PC-3 (cell line): ENCODE data around the gene FAM174B. TPM values are rescaled to one million over a fixed set of nuclear protein-coding genes. Genes with fewer than 3 reads are reported as not detected.

Experiments
- ATAC-seq: fragments of 200-7000 bp; cut with Tn5 transposase; 2 replicates; pipeline ENCODE4 v1.9.1; 2020; ENCODE audit warnings: mild to moderate bottlenecking, moderate library complexity
- BruUV-seq: library from RNA; stranded (reverse); fragments of 400-500 nt; replicated peaks from 2 replicates; lab custom pipeline; 2021; lab: Mats Ljungman, UMichigan
- CTCF ChIA-PET: fragments of 300-600 bp; sonication (Branson Sonifier 250); formaldehyde crosslinking; loops from one replicate; lab custom pipeline; 2022; ENCODE audit warnings: antibody characterized with exemption; lab: Charles Lee
- POLR2A ChIA-PET: fragments of 300-600 bp; sonication (Branson Sonifier 250); formaldehyde crosslinking; loops from one replicate; lab custom pipeline; 2022; ENCODE audit warnings: antibody characterized with exemption; ENCODE audit not compliant: unreplicated experiment; lab: Charles Lee
- DNase-seq: peaks from one replicate; pipeline ENCODE4 v3.0.0-alpha.2; 2015
- H2AFZ ChIP-seq: fragments of 300-600 bp; sonication (generic); 2 replicates; pipeline ENCODE4 v1.6.0; 2016; ENCODE audit warnings: antibody characterized with exemption, low read length
- H3F3A ChIP-seq: fragments of 300-600 bp; sonication (generic); one replicate; pipeline ENCODE4 v1.6.0; 2017; ENCODE audit warnings: antibody characterized with exemption, low read length, control low read depth, mild to moderate bottlenecking; ENCODE audit not compliant: unreplicated experiment
- H3K27ac ChIP-seq: fragments of 300-600 bp; sonication (generic); 2 replicates; pipeline ENCODE4 v1.5.1; 2016; ENCODE audit warnings: mild to moderate bottlenecking, low read length
- H3K27me3 ChIP-seq: fragments of 300-600 bp; sonication (generic); 2 replicates; pipeline ENCODE4 v1.6.1; 2016; ENCODE audit warnings: low read length, mixed read lengths
- H3K36me3 ChIP-seq: fragments of 300-600 bp; sonication (generic); 2 replicates; pipeline ENCODE4 v1.6.1; 2016; ENCODE audit warnings: low read depth, mixed run types, low read length, mixed read lengths
- H3K4me1 ChIP-seq: fragments of 300-600 bp; sonication (generic); 2 replicates; pipeline ENCODE4 v1.5.1; 2016; ENCODE audit warnings: low read length; ENCODE audit not compliant: insufficient read depth
- H3K4me2 ChIP-seq: fragments of 300-600 bp; sonication (generic); 2 replicates; pipeline ENCODE4 v1.6.0; 2016; ENCODE audit warnings: low read length
- H3K4me3 ChIP-seq: fragments of 300-600 bp; sonication (generic); 2 replicates; pipeline ENCODE4 v1.5.1; 2016; ENCODE audit warnings: mild to moderate bottlenecking, low read length, mixed read lengths
- H3K79me2 ChIP-seq: fragments of 300-600 bp; sonication (generic); 2 replicates; pipeline ENCODE4 v1.6.1; 2017; ENCODE audit warnings: low read length, mixed read lengths
- H3K9ac ChIP-seq: fragments of 300-600 bp; sonication (generic); 2 replicates; pipeline ENCODE4 v1.6.0; 2016; ENCODE audit warnings: mild to moderate bottlenecking, low read length
- H3K9me2 ChIP-seq: fragments of 300-600 bp; sonication (generic); replicated peaks from 2 replicates; pipeline ENCODE4 v1.6.1; 2016; ENCODE audit warnings: mixed run types, low read length, mixed read lengths
- H3K9me3 ChIP-seq: fragments of 300-600 bp; sonication (generic); 2 replicates; pipeline ENCODE4 v1.6.1; 2016; ENCODE audit warnings: low read length, mixed read lengths
- H4K20me1 ChIP-seq: fragments of 300-600 bp; sonication (generic); 2 replicates; pipeline ENCODE4 v1.6.1; 2016; ENCODE audit warnings: low read length, mixed read lengths
- EZH2 ChIP-seq: fragments of 300-600 bp; sonication (generic); IDR thresholded peaks from one replicate; pipeline ENCODE4 v1.6.1; 2017; ENCODE audit warnings: antibody characterized with exemption, mild to moderate bottlenecking, low read length; ENCODE audit not compliant: unreplicated experiment
- EZH2phosphoT487 ChIP-seq: fragments of 300-600 bp; sonication (generic); IDR thresholded peaks from 2 replicates; pipeline ENCODE4 v1.6.1; 2018; ENCODE audit warnings: mild to moderate bottlenecking, antibody characterized with exemption, low read length, borderline replicate concordance
- intact Hi-C: fragments of 100-400 bp; cut with micrococcal nuclease; formaldehyde crosslinking; loops from 2 replicates; pipeline ENCODE4 v1.9.0; 2023
- total RNA-seq: library from RNA; depleted of rRNA; stranded (reverse); fragments of >200 nt; gene quantifications from 2 replicates; pipeline ENCODE4 v1.2.3, GENCODE V29; 2014
- TF ChIP-seq, protein P1 (sequence below): fragments of 300-600 bp; sonication (generic); conservative IDR thresholded peaks from 2 replicates; pipeline ENCODE4 v1.5.1; 2017; ENCODE audit warnings: antibody characterized with exemption, low read depth, mild to moderate bottlenecking, low read length

Gene FAM174B
- total RNA-seq, 1 experiment from 2014 or later: 9.6 TPM

DNA sequence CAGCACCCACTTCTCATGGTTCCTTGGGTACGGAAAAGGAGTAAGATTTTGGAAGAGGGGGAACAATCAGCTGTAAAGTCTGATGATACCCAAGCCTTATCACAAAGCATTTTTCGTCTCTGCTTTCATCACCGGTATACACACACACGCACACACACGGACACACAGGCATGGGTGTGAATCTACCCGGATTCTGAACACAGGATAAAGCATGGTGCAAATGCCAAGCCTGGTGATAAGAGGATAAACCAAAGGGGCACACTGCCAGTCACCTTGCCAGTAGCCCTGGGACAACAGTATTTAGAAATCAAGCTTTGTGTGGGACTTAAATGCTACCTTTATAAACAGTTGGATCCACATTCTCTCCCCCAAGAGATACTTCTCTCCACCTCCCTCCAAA lies 22.2 kb downstream of the FAM174B start:
- no peaks in the 10 kb centered on the region for H3K36me3 ChIP-seq
- H3K4me3 ChIP-seq: no peak overlapping the region
- CTCF ChIA-PET: no interaction called here
- H3K4me1 ChIP-seq: peaks cover 34% of the 10 kb centered on the region
- H3K27me3 ChIP-seq: no peaks in the 10 kb centered on the region
- no peaks in the 10 kb centered on the region for H3K9me3 ChIP-seq
- POLR2A ChIA-PET: no interaction called here
- H3K27ac ChIP-seq: no peak overlapping the region
- H3K79me2 ChIP-seq: peaks cover 45% of the 10 kb centered on the region
- TF ChIP-seq EZH2phosphoT487: no peak
- TF ChIP-seq, protein P1, sequence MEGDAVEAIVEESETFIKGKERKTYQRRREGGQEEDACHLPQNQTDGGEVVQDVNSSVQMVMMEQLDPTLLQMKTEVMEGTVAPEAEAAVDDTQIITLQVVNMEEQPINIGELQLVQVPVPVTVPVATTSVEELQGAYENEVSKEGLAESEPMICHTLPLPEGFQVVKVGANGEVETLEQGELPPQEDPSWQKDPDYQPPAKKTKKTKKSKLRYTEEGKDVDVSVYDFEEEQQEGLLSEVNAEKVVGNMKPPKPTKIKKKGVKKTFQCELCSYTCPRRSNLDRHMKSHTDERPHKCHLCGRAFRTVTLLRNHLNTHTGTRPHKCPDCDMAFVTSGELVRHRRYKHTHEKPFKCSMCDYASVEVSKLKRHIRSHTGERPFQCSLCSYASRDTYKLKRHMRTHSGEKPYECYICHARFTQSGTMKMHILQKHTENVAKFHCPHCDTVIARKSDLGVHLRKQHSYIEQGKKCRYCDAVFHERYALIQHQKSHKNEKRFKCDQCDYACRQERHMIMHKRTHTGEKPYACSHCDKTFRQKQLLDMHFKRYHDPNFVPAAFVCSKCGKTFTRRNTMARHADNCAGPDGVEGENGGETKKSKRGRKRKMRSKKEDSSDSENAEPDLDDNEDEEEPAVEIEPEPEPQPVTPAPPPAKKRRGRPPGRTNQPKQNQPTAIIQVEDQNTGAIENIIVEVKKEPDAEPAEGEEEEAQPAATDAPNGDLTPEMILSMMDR: no peak
- no peak for TF ChIP-seq EZH2
- no peaks in the 10 kb centered on the region for H3F3A ChIP-seq
- intact Hi-C loops: no loop called here
- DNase-seq (no peak), ATAC-seq (no peak)
- BruUV-seq: no TSS peak
- H2AFZ ChIP-seq: no peak overlapping the region
- H3K9ac ChIP-seq: no peak overlapping the region
- no peaks in the 10 kb centered on the region for H4K20me1 ChIP-seq
- H3K9me2 ChIP-seq: no peaks in the 10 kb centered on the region
- no peak overlapping the region for H3K4me2 ChIP-seq

DNA sequence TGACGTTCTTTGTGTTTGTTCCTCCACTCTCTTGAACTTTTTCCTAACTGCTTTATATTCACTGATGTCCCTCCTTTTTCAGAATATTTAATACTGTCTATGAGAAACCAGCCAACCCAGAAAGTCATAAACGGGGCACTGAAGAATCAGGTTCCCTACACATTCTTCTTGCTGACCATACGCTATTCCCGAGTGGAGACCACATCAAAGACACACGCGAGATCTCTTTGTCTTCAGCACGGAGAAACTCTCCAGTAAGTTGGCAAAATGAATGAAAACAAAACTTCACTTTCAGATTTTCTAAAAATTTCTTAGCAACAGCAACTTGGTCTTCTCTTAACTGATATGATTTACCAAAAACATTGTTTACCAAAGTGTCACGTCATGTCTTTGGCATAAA lies 22.6 kb downstream of the FAM174B start:
- CTCF ChIA-PET: no interaction called here
- H3K27ac ChIP-seq: no peak overlapping the region

DNA sequence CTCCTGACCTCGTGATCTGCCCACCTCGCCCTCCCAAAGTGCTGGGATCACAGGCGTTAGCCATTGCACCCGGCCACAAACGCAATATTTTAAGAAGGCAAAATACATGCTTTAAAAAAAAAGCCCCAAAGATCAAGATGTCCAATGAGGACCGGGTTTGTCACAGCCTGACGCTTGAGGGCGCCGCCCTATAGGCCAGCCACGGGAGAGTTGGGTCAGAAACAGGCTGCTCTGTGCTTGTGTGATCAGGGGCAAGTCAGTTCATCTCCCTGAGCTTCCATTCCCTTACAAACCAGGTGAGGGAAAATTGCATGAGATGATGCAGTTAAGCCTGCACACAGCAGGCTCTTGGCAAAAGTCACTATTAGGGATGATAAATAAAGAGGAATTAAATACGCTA lies 23.9 kb downstream of the FAM174B start:
- Histone ChIP-seq H4K20me1 (no peaks in the 10 kb centered on the region), H3K4me2 (no peak overlapping the region), H2AFZ (no peak overlapping the region), H3K9ac (no peak overlapping the region), H3K9me2 (no peaks in the 10 kb centered on the region), H3K4me1 (peaks cover 17% of the 10 kb centered on the region), H3K4me3 (no peak overlapping the region), H3K79me2 (peaks cover 35% of the 10 kb centered on the region), H3K9me3 (no peaks in the 10 kb centered on the region), H3K36me3 (peaks cover 2% of the 10 kb centered on the region; the same call in 1 of the 2 replicates), H3K27ac (no peak overlapping the region), H3K27me3 (no peaks in the 10 kb centered on the region), H3F3A (no peaks in the 10 kb centered on the region)
- DNase-seq (peak; percentile 27), ATAC-seq (no peak)
- ChIA-PET POLR2A (no interaction called here), CTCF (no interaction called here)
- no TSS peak for BruUV-seq
- intact Hi-C loops: no loop called here
- TF ChIP-seq EZH2 (no peak), EZH2phosphoT487 (no peak)
- TF ChIP-seq, protein P1: peak; percentile 55

More for the DNA sequence above, 22.6 kb downstream of the FAM174B start:
- no peak for ATAC-seq
- no peak overlapping the region for H3K4me2 ChIP-seq
- H3K9ac ChIP-seq: no peak overlapping the region
- H3F3A ChIP-seq: no peaks in the 10 kb centered on the region
- H3K4me3 ChIP-seq: no peak overlapping the region
- no peaks in the 10 kb centered on the region for H3K36me3 ChIP-seq
- H4K20me1 ChIP-seq: no peaks in the 10 kb centered on the region
- POLR2A ChIA-PET: no interaction called here
- peaks cover 45% of the 10 kb centered on the region for H3K79me2 ChIP-seq
- H3K27me3 ChIP-seq: no peaks in the 10 kb centered on the region
- TF ChIP-seq EZH2phosphoT487: no peak
- H3K9me2 ChIP-seq: no peaks in the 10 kb centered on the region
- no TSS peak for BruUV-seq
- no peak for DNase-seq
- no peak overlapping the region for H2AFZ ChIP-seq
- peaks cover 30% of the 10 kb centered on the region for H3K4me1 ChIP-seq
- no peaks in the 10 kb centered on the region for H3K9me3 ChIP-seq
- intact Hi-C loops: no loop called here
